GM23338 (cell line): Measurements from ENCODE around the gene ME2. TPM values are rescaled to one million over a fixed set of nuclear protein-coding genes. Genes with fewer than 3 reads are reported as not detected.

Experiments used
- ATAC-seq: fragments of 200-7000 bp; cut with Tn5 transposase; 3 replicates; pipeline ENCODE4 v1.9.1; 2020
- DNase-seq: peaks from one replicate; pipeline ENCODE4 v3.0.0-alpha.2; 2015; ENCODE audit warnings: low spot score
- H2AFZ ChIP-seq: fragments of 200-600 bp; sonication (generic); 2 replicates; pipeline ENCODE4 v1.8.0; 2016; ENCODE audit warnings: antibody characterized with exemption, mild to moderate bottlenecking, moderate library complexity
- H3F3A ChIP-seq: fragments of 200-600 bp; sonication (generic); replicated peaks from 2 replicates; pipeline ENCODE4 v1.8.0; 2017; ENCODE audit warnings: antibody characterized with exemption, mixed run types, low read depth
- H3K27ac ChIP-seq: fragments of 200-600 bp; sonication (generic); 2 replicates; pipeline ENCODE4 v1.6.1; 2016; ENCODE audit warnings: low read depth
- H3K27me3 ChIP-seq: fragments of 200-600 bp; sonication (generic); 2 replicates; pipeline ENCODE4 v1.8.0; 2016; ENCODE audit warnings: mild to moderate bottlenecking, mixed run types, moderate library complexity; ENCODE audit not compliant: insufficient read depth
- H3K36me3 ChIP-seq: fragments of 200-600 bp; sonication (generic); 2 replicates; pipeline ENCODE4 v1.8.0; 2016; ENCODE audit warnings: mild to moderate bottlenecking; ENCODE audit not compliant: insufficient read depth
- H3K4me1 ChIP-seq: fragments of 200-600 bp; sonication (generic); 2 replicates; pipeline ENCODE4 v1.8.0; 2016; ENCODE audit warnings: mild to moderate bottlenecking, moderate library complexity; ENCODE audit not compliant: insufficient read depth
- H3K4me2 ChIP-seq: fragments of 200-600 bp; sonication (generic); 2 replicates; pipeline ENCODE4 v1.7.1; 2017; ENCODE audit warnings: mixed run types
- H3K4me3 ChIP-seq: fragments of 200-600 bp; sonication (generic); 2 replicates; pipeline ENCODE4 v1.6.1; 2016; ENCODE audit warnings: mixed run types
- H3K79me2 ChIP-seq: fragments of 200-600 bp; sonication (generic); replicated peaks from 2 replicates; pipeline ENCODE4 v1.8.0; 2017; ENCODE audit warnings: mild to moderate bottlenecking; ENCODE audit not compliant: insufficient read depth
- H3K9me2 ChIP-seq: fragments of 200-600 bp; sonication (generic); 2 replicates; pipeline ENCODE4 v1.8.0; 2017; ENCODE audit not compliant: insufficient read depth
- H4K20me1 ChIP-seq: fragments of 200-600 bp; sonication (generic); replicated peaks from 2 replicates; pipeline ENCODE4 v1.8.0; 2017; ENCODE audit warnings: mild to moderate bottlenecking; ENCODE audit not compliant: insufficient read depth
- H3K27ac Mint-ChIP-seq: 2 replicates; pipeline ENCODE4 v1.8.0; 2020; ENCODE audit warnings: inconsistent platforms, mild to moderate bottlenecking, moderate library complexity, mixed read lengths
- H3K27me3 Mint-ChIP-seq: 3 replicates; pipeline ENCODE4 v1.8.0; 2022; ENCODE audit warnings: low read depth, mild to moderate bottlenecking, moderate library complexity, mixed read lengths, inconsistent platforms; ENCODE audit not compliant: insufficient read depth, poor library complexity
- H3K36me3 Mint-ChIP-seq: 3 replicates; pipeline ENCODE4 v1.8.0; 2021; ENCODE audit warnings: low read depth, mild to moderate bottlenecking, inconsistent platforms, moderate library complexity, mixed read lengths
- H3K4me1 Mint-ChIP-seq: 3 replicates; pipeline ENCODE4 v1.8.0; 2020; ENCODE audit warnings: mild to moderate bottlenecking, inconsistent platforms, mixed read lengths
- H3K4me3 Mint-ChIP-seq: 3 replicates; pipeline ENCODE4 v1.8.0; 2021; ENCODE audit warnings: moderate library complexity, mild to moderate bottlenecking, inconsistent platforms, mixed read lengths
- H3K9me3 Mint-ChIP-seq: 3 replicates; pipeline ENCODE4 v1.8.0; 2020; ENCODE audit warnings: moderate library complexity, mild to moderate bottlenecking, inconsistent platforms, mixed read lengths
- CREB1 ChIP-seq: fragments of 250-450 bp; sonication (Bioruptor Pico); IDR thresholded peaks from 2 replicates; pipeline ENCODE4 v1.5.0; 2020; ENCODE audit warnings: low read depth, mild to moderate bottlenecking, moderate library complexity
- ETS1 ChIP-seq: IDR thresholded peaks from 2 replicates; pipeline ENCODE4 v1.6.1; 2016; ENCODE audit warnings: antibody characterized with exemption
- EZH2 ChIP-seq: fragments of 200-600 bp; sonication (generic); IDR thresholded peaks from one replicate; pipeline ENCODE4 v1.8.0; 2017; ENCODE audit warnings: antibody characterized with exemption, mild to moderate bottlenecking, low read depth; ENCODE audit not compliant: unreplicated experiment
- JUNB ChIP-seq: IDR thresholded peaks from one replicate; pipeline ENCODE4 v1.6.1; 2016; ENCODE audit warnings: antibody characterized with exemption; ENCODE audit not compliant: unreplicated experiment
- POLR2AphosphoS5 ChIP-seq: IDR thresholded peaks from 2 replicates; pipeline ENCODE4 v1.6.1; 2016; ENCODE audit warnings: antibody characterized with exemption, low read depth
- REST ChIP-seq: IDR thresholded peaks from one replicate; pipeline ENCODE4 v1.6.1; 2018; ENCODE audit warnings: antibody characterized with exemption; ENCODE audit not compliant: unreplicated experiment
- STAT1 ChIP-seq: IDR thresholded peaks from one replicate; pipeline ENCODE4 v1.6.1; 2016; ENCODE audit warnings: antibody characterized with exemption; ENCODE audit not compliant: unreplicated experiment
- ZNF331 ChIP-seq: fragments of 250-450 bp; sonication (Bioruptor Pico); IDR thresholded peaks from 2 replicates; pipeline ENCODE4 v1.5.0; 2020; ENCODE audit warnings: low read depth, mild to moderate bottlenecking, moderate library complexity
- ZNF462 ChIP-seq: fragments of 250-450 bp; sonication (Bioruptor Pico); IDR thresholded peaks from 2 replicates; pipeline ENCODE4 v1.5.0; 2020; ENCODE audit warnings: mild to moderate bottlenecking, moderate library complexity
- polyA plus RNA-seq: library from polyadenylated mRNA; unstranded; fragments of >200 nt; fragmentation: Nextera tagmentation; extraction: Ambion mirVana; gene quantifications from 2 replicates; pipeline ENCODE4 v1.2.1, GENCODE V29; 2016
- total RNA-seq: library from RNA; depleted of rRNA; stranded (reverse); fragments of >200 nt; shearing (Covaris generic); gene quantifications from 2 replicates; pipeline ENCODE4 v1.2.3, GENCODE V29; 2014

ME2 gene
- total and polyA plus RNA-seq, 2 experiments from 2014 or later = 61.0 to 102 TPM

- Histone ChIP-seq H3K79me2 (peaks cover 19% of the 10 kb centered on the region), H3K36me3 (peaks cover 14% of the 10 kb centered on the region; the same call in 1 of the 2 replicates), H4K20me1 (peaks cover 12% of the 10 kb centered on the region), H2AFZ (no peak overlapping the region), H3K4me3 (no peak overlapping the region), H3K9me2 (no peaks in the 10 kb centered on the region), H3K27me3 (no peaks in the 10 kb centered on the region), H3K4me2 (no peak overlapping the region), H3F3A (no peaks in the 10 kb centered on the region), H3K27ac (no peak overlapping the region), H3K4me1 (no peaks in the 10 kb centered on the region)
- ATAC-seq = no peak
- no peak overlapping the region for H3K4me3 Mint-ChIP-seq
- H3K9me3 Mint-ChIP-seq = peaks cover 14% of the 10 kb centered on the region; the same call in 2 of the 3 replicates
- TF ChIP-seq ZNF331 (CRISPR knock-in tag) = no peak
- TF ChIP-seq STAT1 = no peak
- TF ChIP-seq REST = no peak
- TF ChIP-seq POLR2AphosphoS5 = no peak
- TF ChIP-seq ZNF462 (CRISPR knock-in tag) = no peak
- no peak for TF ChIP-seq JUNB
- no peak for TF ChIP-seq EZH2
- TF ChIP-seq ETS1 = no peak
- TF ChIP-seq CREB1 (CRISPR knock-in tag) = no peak
- no peaks in the 10 kb centered on the region for H3K27me3 Mint-ChIP-seq
- no peak for DNase-seq
- no peak overlapping the region for H3K27ac Mint-ChIP-seq
- no peaks in the 10 kb centered on the region for H3K4me1 Mint-ChIP-seq
- peaks cover 62% of the 10 kb centered on the region for H3K36me3 Mint-ChIP-seq
These were observed 30.3 kb downstream of the ME2 start for GRCh38 chr18:50909261-50909660.
